ENCODE results near the gene OSBP2. TPM values are rescaled to one million over a fixed set of nuclear protein-coding genes. Genes with fewer than 3 reads are reported as not detected.

The OSBP2 gene
- total RNA-seq, 1 donor: 11.1 TPM

DNA sequence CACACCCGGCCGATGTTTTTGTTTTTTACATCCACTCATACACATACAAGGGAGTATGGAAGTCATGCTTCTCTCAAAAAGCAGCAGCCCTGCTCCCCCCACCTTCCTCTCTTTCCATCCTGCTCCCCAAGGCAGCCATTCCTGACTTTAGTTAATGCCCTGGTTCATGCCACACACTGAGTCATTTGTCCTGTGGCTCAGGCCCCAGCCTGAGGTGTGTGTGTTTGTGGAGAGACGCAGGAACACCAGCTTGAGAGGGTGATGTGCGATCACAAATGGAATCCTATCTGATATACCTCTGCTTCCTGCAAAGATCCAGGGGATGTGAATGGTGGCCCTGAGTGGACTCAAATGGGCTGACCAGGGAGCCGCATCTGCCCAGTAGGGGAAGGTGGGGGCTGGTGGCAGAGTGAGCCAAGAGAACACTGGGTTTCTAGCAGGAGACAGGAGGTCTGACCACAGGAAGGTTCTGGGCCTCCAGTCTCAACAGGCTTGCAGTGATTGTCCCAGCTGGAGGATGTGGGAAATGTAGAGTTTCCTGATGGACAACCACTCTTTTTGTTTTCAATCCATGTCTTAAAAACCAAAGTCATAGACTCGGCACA lies 86.7 kb downstream of the OSBP2 start:
- no peak for DNase-seq (ENCODE audit: low read depth)
- TF ChIP-seq, protein P1, sequence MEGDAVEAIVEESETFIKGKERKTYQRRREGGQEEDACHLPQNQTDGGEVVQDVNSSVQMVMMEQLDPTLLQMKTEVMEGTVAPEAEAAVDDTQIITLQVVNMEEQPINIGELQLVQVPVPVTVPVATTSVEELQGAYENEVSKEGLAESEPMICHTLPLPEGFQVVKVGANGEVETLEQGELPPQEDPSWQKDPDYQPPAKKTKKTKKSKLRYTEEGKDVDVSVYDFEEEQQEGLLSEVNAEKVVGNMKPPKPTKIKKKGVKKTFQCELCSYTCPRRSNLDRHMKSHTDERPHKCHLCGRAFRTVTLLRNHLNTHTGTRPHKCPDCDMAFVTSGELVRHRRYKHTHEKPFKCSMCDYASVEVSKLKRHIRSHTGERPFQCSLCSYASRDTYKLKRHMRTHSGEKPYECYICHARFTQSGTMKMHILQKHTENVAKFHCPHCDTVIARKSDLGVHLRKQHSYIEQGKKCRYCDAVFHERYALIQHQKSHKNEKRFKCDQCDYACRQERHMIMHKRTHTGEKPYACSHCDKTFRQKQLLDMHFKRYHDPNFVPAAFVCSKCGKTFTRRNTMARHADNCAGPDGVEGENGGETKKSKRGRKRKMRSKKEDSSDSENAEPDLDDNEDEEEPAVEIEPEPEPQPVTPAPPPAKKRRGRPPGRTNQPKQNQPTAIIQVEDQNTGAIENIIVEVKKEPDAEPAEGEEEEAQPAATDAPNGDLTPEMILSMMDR (IDR thresholded peaks at IDR 0.05; ENCODE audit: insufficient read depth, low read length): no peak
- H3K4me3 ChIP-seq (ENCODE audit: low read depth, low read length): no peak overlapping the region

DNA sequence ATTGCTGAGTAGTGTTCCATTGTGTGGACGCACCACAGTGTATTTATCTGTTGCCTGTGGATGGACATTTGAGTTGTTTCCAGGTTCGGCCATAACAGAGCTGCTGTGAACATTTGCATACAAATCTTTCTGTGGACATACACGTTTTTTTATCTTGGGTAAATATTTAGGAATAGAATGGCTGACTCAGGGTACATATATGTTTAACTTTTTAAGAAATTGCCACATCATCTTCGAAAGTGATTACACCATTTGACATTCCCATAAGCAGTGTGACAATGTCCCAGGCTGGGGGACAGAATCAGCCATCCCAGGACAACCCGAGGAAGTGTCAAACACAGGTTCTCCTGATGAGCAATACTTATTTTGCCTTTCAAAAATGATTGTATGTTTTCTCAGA lies 87.9 kb downstream of the OSBP2 start:
- no peak for DNase-seq (ENCODE audit: low read depth)
- TF ChIP-seq, protein P1 (IDR thresholded peaks at IDR 0.05; ENCODE audit: insufficient read depth, low read length): no peak
- H3K4me3 ChIP-seq (ENCODE audit: low read depth, low read length): no peak overlapping the region

DNA sequence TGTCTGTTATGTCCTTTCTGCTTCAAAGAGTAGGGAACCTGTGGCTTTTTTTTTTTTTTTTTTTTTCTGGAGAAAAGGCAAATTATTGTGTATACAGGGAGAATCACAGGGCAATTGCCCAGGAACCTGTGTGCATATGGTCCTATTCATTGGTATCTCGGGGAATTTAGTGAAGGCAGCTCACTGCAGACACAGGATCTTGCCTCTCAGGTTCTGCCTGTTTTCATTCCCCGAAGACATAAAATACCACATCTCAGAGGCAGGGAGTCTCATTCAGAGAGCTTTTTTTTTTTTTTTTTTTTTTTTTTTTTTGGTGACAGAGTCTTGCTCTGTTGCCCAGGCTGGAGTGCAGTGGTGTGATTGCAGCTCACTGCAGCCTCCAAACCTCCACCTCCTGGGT lies 88.3 kb downstream of the OSBP2 start:
- TF ChIP-seq, protein P1 (IDR thresholded peaks at IDR 0.05; ENCODE audit: insufficient read depth, low read length): no peak
- H3K4me3 ChIP-seq (ENCODE audit: low read depth, low read length): no peak overlapping the region
- no peak for DNase-seq (ENCODE audit: low read depth)

DNA sequence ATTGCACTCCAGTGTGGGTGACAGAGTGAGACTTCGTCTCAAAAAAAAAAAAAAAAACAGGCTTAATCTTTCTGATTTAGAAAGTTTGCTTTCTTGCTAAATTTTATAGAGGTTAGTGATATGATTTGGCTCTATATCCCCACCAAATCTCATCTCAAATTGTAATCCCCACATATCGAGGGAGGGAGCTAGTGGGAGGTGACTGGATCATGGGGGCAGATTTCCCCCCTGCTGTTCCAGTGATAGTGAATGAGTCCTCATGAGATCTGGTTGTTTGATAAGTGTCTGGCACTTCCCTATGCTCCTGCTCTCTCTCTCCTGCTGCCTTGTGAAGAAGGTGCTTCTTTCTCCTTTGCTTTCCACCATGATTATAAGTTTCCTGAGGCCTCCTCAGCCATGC lies 90.9 kb downstream of the OSBP2 start:
- TF ChIP-seq, protein P1 (IDR thresholded peaks at IDR 0.05; ENCODE audit: insufficient read depth, low read length): no peak
- H3K4me3 ChIP-seq (ENCODE audit: low read depth, low read length): no peak overlapping the region

DNA sequence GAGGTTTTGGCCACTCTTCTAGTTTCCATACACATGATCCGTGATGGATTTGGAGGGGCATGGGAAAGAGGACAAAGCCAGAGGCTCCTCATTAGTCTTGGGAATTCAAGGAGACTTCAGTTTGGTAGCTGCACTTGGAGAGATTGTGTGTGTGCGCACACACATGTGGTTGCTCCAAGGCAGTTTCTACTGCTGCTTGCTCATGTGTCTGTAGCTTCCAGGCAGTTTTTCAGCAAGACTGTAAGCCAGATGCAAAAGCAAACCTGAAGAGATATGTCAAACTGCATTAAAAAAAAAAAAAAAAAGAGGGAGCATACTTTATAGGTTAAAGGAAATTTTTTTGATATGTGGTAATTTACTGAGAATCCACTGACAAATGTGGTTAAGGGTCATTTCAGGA lies 95.7 kb downstream of the OSBP2 start:
- TF ChIP-seq, protein P1 (IDR thresholded peaks at IDR 0.05; ENCODE audit: insufficient read depth, low read length): no peak
- DNase-seq (ENCODE audit: low read depth): no peak
- H3K4me3 ChIP-seq (ENCODE audit: low read depth, low read length): no peak overlapping the region

More for the DNA sequence above, 90.9 kb downstream of the OSBP2 start:
- DNase-seq (ENCODE audit: low read depth): no peak

DNA sequence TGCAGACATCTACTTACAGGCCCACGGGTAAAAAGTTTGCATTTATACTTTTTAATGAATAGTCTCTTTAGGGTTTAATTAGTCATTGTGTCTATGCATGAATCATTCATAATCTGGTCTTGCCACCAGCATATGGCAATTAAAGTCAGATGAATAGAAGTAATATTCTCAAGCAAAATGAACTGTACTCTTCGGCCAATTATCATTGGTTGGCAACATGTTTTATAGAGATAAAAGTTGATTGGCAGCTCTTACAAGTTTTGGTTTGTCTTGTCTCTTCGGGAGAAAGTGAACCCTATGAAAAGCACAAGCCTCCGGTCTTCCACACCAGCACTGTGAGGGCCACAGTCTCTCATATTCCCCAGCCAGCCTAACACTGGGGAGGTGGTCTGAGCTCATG lies 97.8 kb downstream of the OSBP2 start:
- TF ChIP-seq, protein P1 (IDR thresholded peaks at IDR 0.05; ENCODE audit: insufficient read depth, low read length): no peak
- no peak for DNase-seq (ENCODE audit: low read depth)
- H3K4me3 ChIP-seq (ENCODE audit: low read depth, low read length): no peak overlapping the region

DNA sequence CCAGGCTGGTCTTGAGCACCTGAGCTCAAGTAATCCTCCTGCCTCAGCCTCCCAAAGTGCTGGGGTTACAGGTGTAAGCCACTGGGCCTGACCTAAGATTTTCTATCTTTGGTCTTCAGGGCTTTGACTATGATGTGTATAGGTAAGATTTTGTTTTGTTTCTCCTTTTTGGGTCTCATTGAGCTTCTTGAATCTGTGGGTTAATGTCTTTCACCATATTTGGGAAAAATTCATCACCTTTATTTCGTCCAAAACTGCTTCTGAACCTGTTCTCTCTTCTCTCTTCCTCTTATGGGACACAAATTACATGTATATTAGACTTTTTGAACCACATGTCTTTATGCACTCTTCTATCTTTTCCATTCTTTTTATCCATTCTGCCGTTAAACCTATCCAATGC lies 100.4 kb downstream of the OSBP2 start:
- TF ChIP-seq, protein P1 (IDR thresholded peaks at IDR 0.05; ENCODE audit: insufficient read depth, low read length): no peak
- H3K4me3 ChIP-seq (ENCODE audit: low read depth, low read length): no peak overlapping the region
- no peak for DNase-seq (ENCODE audit: low read depth)
